ENCODE measurements around the gene TMEM263. TPM values are rescaled to one million over a fixed set of nuclear protein-coding genes. Genes with fewer than 3 reads are reported as not detected.

The TMEM263 gene
- total RNA-seq, 1 experiment from 2014 or later = 11.8 TPM

DNA sequence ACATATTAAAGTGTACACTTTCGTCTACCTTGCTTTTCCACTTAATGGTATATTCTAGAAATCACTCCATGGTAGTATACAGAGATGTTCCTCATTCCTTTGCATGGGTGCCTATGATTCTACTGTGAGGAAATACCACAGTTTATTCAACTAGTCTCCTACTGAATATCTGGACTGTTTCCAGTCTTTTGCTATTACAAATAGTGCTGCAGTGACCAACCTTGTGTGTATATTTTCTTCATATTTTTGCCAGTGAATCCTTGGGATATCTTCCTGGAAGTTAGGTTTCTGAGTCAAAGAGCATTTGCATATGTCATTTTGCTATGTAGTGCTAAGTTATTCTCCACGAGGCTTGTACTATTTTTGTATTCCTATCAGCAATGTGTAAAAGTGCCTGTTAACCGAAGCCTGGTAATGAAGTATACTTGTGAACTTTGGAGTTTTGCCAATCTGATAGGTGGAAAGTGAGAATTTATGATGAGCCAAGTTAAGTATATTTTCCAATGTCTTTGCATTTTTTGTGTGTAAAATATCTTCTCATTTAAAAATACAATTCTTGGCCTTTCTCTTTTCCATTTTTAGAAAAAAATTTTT lies 31.3 kb upstream of the TMEM263 start:
- H3K27me3 Mint-ChIP-seq (ENCODE audit: low read depth) = no peaks in the 10 kb centered on the region; the same call in none of the 2 replicates
- no peak for DNase-seq
- Histone ChIP-seq H3K4me1 (ENCODE audit: insufficient read depth, low read length) (no peaks in the 10 kb centered on the region), H3K18ac (ENCODE audit: insufficient read length, low read depth, low read length) (no peak overlapping the region), H2BK120ac (ENCODE audit: low read depth, low read length, poor library complexity, severe bottlenecking) (no peak overlapping the region), H2AK5ac (ENCODE audit: insufficient read length, low read length) (no peak overlapping the region), H3K23ac (ENCODE audit: insufficient read length, low read depth, low read length) (no peak overlapping the region), H2BK20ac (ENCODE audit: low read depth, low read length, poor library complexity, severe bottlenecking) (no peak overlapping the region), H4K20me1 (ENCODE audit: control insufficient read depth, insufficient read depth, insufficient read length) (no peaks in the 10 kb centered on the region), H4K5ac (ENCODE audit: insufficient read length, low read depth, low read length) (no peak overlapping the region), H4K91ac (ENCODE audit: insufficient read length, low read depth, low read length) (no peak overlapping the region), H3T11ph (ENCODE audit: low read length) (no peak overlapping the region), H3K56ac (ENCODE audit: insufficient read length, low read depth, low read length) (no peak overlapping the region), H3K4ac (ENCODE audit: low read depth, low read length) (no peak overlapping the region), H3K23me2 (ENCODE audit: insufficient read length, low read depth, low read length, poor library complexity, severe bottlenecking) (no peaks in the 10 kb centered on the region), H3K9ac (ENCODE audit: extremely low read depth, insufficient read length, low read length) (no peak overlapping the region), H2BK5ac (ENCODE audit: insufficient read length, low read length) (no peak overlapping the region), H3K27me3 (ENCODE audit: insufficient read depth, low read length) (no peaks in the 10 kb centered on the region), H3K79me2 (ENCODE audit: insufficient read depth, low read length) (no peaks in the 10 kb centered on the region), H3K27ac (ENCODE audit: insufficient read length, low read depth, low read length) (no peak overlapping the region), H2BK15ac (ENCODE audit: low read depth, low read length) (no peak overlapping the region), H2BK12ac (ENCODE audit: insufficient read length, low read depth, low read length) (no peak overlapping the region), H3K79me1 (ENCODE audit: insufficient read depth, low read depth, low read length, poor library complexity, severe bottlenecking) (no peaks in the 10 kb centered on the region), H3K14ac (ENCODE audit: insufficient read depth, low read length) (no peak overlapping the region), H2AFZ (ENCODE audit: low read length) (no peak overlapping the region), H4K8ac (replicated peaks; ENCODE audit: insufficient read length, low read depth, low read length) (no peak overlapping the region), H3K9me3 (ENCODE audit: control insufficient read depth, low read depth, low read length) (no peaks in the 10 kb centered on the region), H3K4me2 (ENCODE audit: insufficient read depth, insufficient read length, low read length) (no peak overlapping the region)
- no peak overlapping the region for H3K27ac Mint-ChIP-seq
- TF ChIP-seq, protein P1, sequence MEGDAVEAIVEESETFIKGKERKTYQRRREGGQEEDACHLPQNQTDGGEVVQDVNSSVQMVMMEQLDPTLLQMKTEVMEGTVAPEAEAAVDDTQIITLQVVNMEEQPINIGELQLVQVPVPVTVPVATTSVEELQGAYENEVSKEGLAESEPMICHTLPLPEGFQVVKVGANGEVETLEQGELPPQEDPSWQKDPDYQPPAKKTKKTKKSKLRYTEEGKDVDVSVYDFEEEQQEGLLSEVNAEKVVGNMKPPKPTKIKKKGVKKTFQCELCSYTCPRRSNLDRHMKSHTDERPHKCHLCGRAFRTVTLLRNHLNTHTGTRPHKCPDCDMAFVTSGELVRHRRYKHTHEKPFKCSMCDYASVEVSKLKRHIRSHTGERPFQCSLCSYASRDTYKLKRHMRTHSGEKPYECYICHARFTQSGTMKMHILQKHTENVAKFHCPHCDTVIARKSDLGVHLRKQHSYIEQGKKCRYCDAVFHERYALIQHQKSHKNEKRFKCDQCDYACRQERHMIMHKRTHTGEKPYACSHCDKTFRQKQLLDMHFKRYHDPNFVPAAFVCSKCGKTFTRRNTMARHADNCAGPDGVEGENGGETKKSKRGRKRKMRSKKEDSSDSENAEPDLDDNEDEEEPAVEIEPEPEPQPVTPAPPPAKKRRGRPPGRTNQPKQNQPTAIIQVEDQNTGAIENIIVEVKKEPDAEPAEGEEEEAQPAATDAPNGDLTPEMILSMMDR (conservative IDR thresholded peaks at IDR 0.05) = no peak
- H3K4me3 Mint-ChIP-seq = no peak overlapping the region
- H3K9me3 Mint-ChIP-seq = peaks cover 7 to 12% of the 10 kb centered on the region in 2 experiments; a peak in 4 of 5 replicates
- peaks cover 0 to 5% (median 0%) of the 10 kb centered on the region in 3 experiments; a peak in 4 of 7 replicates for H3K36me3 Mint-ChIP-seq (ENCODE audit: insufficient read depth in 1 of 3, low read depth in 3 of 3)
- no CpG with 5 or more reads among the region's 3 CpGs for WGBS (ENCODE audit: extremely low coverage, insufficient read length, low lambda C conversion rate)
- peaks cover 5 to 6% of the 10 kb centered on the region in 2 experiments for H3K4me1 Mint-ChIP-seq

Measured in H9 (cell line).